Adrenal gland (tissue), 12 donors: ENCODE results near the gene FAM234A. TPM values are rescaled to one million over a fixed set of nuclear protein-coding genes. Genes with fewer than 3 reads are reported as not detected.
"Not testable (repeated sequence)": the region's sequence is repeated elsewhere in the genome, so short reads cannot be mapped to it uniquely, and the experiment has no call there.

Experiments
- DNase-seq, 7 donors: peaks; one replicate each; pipeline ENCODE4 v3.0.0-alpha.2; 2019 to 2020
- H3K27ac ChIP-seq, 5 donors: fragments of 200-600 bp; sonication (generic) in 4 of 5; 1 replicate in 3 of 5; 2 replicates in 2 of 5; pipeline versions ENCODE4 v1.5.1 to v1.8.0; 2016 to 2020; ENCODE audit warnings: mild to moderate bottlenecking in 1 of 5
- H3K27me3 ChIP-seq: fragments of 200-600 bp; 2 replicates; pipeline ENCODE4 v1.8.0; 2021
- H3K36me3 ChIP-seq, 2 donors: fragments of 200-600 bp; replicated peaks in 1 of 2; 1 replicate in 1 of 2; 2 replicates in 1 of 2; pipeline versions ENCODE4 v1.5.1 to v1.8.0; 2018 to 2022
- H3K4me1 ChIP-seq, 2 donors: fragments of 200-600 bp; replicated peaks in 1 of 2; 1 replicate in 1 of 2; 2 replicates in 1 of 2; pipeline versions ENCODE4 v1.5.1 to v1.8.0; 2018 to 2021
- H3K4me3 ChIP-seq, 4 donors: fragments of 200-600 bp; sonication (generic) in 3 of 4; one replicate each; pipeline ENCODE4 v1.5.1; 2016 to 2018
- H3K9me3 ChIP-seq, 3 donors: fragments of 200-600 bp; sonication (generic) in 1 of 3; replicated peaks in 1 of 3; 1 replicate in 2 of 3; 2 replicates in 1 of 3; pipeline versions ENCODE4 v1.5.1 to v1.8.0; 2016 to 2021
- CTCF ChIP-seq, 6 experiments: fragments of 450-650 bp in 4 of 6; fragments of 200-600 bp in 2 of 6; sonication (generic) in 1 of 6; IDR thresholded peaks; 1 replicate in 5 of 6; 2 replicates in 1 of 6; pipeline versions ENCODE4 v1.5.1 to v1.8.0; 2016 to 2021; ENCODE audit warnings: antibody characterized with exemption in 6 of 6, mild to moderate bottlenecking in 2 of 6, moderate library complexity in 1 of 6
- POLR2A ChIP-seq, 2 donors: fragments of 450-650 bp; IDR thresholded peaks; one replicate each; pipeline ENCODE4 v1.6.1; 2017; ENCODE audit warnings: antibody characterized with exemption in 2 of 2, mild to moderate bottlenecking in 2 of 2, moderate library complexity in 1 of 2
- WGBS, 4 donors: extraction: QIAGEN DNeasy Blood & Tissue Kit in 2 of 4; methylation state at CpG; one replicate each; pipeline versions ENCODE4 v1.1.5 to v1.1.7; 2013 to 2017; 5-methylcytosine and 5-hydroxymethylcytosine counted together
- intact Hi-C, 2 donors: fragments of 100-400 bp; cut with DNase I; formaldehyde crosslinking; loops; one replicate each; pipeline versions ENCODE4 v1.14.1 to v1.15.0; 2022 to 2023
- polyA plus RNA-seq, 3 donors: library from polyadenylated mRNA; stranded (reverse); fragments of 200-250 nt in 2 of 3; fragments of 350-450 nt in 1 of 3; fragmentation: Illumina TruSeq in 1 of 3; extraction: RNeasy Lipid Tissue Mini Kit (QIAGEN cat#74804) in 1 of 3; gene quantifications; one replicate each; pipeline ENCODE4 v1.2.3, GENCODE V29; 2013 to 2014
- total RNA-seq, 9 donors: library from RNA; depleted of rRNA in 4 of 9; stranded (reverse); fragments of >200 nt in 4 of 9; fragments of 120-200 nt in 1 of 9; fragmentation: NEBNext Ultra II Directional in 1 of 9; extraction: Animal tissue kit (Norgen Biotek cat#: 25700) in 1 of 9; gene quantifications; one replicate each; pipeline versions ENCODE4 v1.1.0 to v1.2.4, GENCODE V29; 2013 to 2023
- donor health status: healthy with polysubstance abuse.
- donor health status: Bipolar disorder and iron deficiency.
- donor health status: DM: yes; HTN: yes; CAD: no.
- donor health status: DM: no; HTN: no; CAD: no.
- donor health status: DM: no; HTN: no; CAD: no.
- donor health status: DM: yes; HTN: yes; CAD: no.

The FAM234A gene
- total and polyA plus RNA-seq, 12 donors, result 60.2 to 207 (median 97.8) TPM

- peak in 2 of 7 donors; percentile 32 to 44 for DNase-seq
- H3K36me3 ChIP-seq, result peaks cover 0 to 81% of the 10 kb centered on the region in 2 donors
- intact Hi-C loops, result no loop called here
- no peaks in the 10 kb centered on the region for H3K27me3 ChIP-seq
- H3K4me1 ChIP-seq, result no peaks in the 10 kb centered on the region
- TF ChIP-seq CTCF (IDR thresholded peaks at IDR 0.05) (no peak), POLR2A (IDR thresholded peaks at IDR 0.05) (no peak)
- no peaks in the 10 kb centered on the region for H3K9me3 ChIP-seq
- WGBS, 4 donors, result 77 to 89% (median 80%) methylated on average over 3 to 4 of the region's 4 CpGs
- no peak overlapping the region for H3K4me3 ChIP-seq
- no peak overlapping the region for H3K27ac ChIP-seq
Measured at GRCh38 chr16:203246-203645, 31.4 kb upstream of the FAM234A start.

GRCh38 chr16:204046-204445 lies 30.6 kb upstream of the FAM234A start:
- H3K4me3 ChIP-seq, DNase-seq, intact Hi-C loops, H3K4me1 ChIP-seq, H3K27me3 ChIP-seq, H3K9me3 ChIP-seq, H3K27ac ChIP-seq: not testable (repeated sequence)
- H3K36me3 ChIP-seq, result peaks cover 0 to 81% of the 10 kb centered on the region in 2 donors
- 94 to 97% (median 95%) methylated on average over 9 of the region's 9 CpGs for WGBS, 4 donors

- Histone ChIP-seq H3K27ac (peak overlapping the region in 1 of 5 donors; percentile 8), H3K36me3 (peaks cover 0 to 84% of the 10 kb centered on the region in 2 donors)
- intact Hi-C loops, H3K4me1 ChIP-seq, H3K27me3 ChIP-seq, DNase-seq, H3K9me3 ChIP-seq, H3K4me3 ChIP-seq: not testable (repeated sequence)
- 65 to 84% (median 70%) methylated on average over 4 of the region's 4 CpGs for WGBS, 4 donors
Measured at GRCh38 chr16:209359-209758, 25.3 kb upstream of the FAM234A start.

GRCh38 chr16:211631-212180 lies 22.9 kb upstream of the FAM234A start:
- not testable (repeated sequence) for H3K4me1 ChIP-seq, H3K9me3 ChIP-seq
- WGBS, 4 donors, result 87 to 96% (median 92%) methylated on average over 11 to 14 of the region's 14 CpGs

GRCh38 chr16:212999-213398 lies 21.6 kb upstream of the FAM234A start:
- H3K27ac ChIP-seq, result peak overlapping the region in 1 of 5 donors; percentile 26
- H3K9me3 ChIP-seq, result no peaks in the 10 kb centered on the region
- no peak for DNase-seq
- peaks cover 0 to 7% of the 10 kb centered on the region in 2 donors for H3K4me1 ChIP-seq
- intact Hi-C loops, result no loop called here
- no peak overlapping the region for H3K4me3 ChIP-seq
- WGBS, 4 donors, result 89 to 95% (median 93%) methylated on average over 3 of the region's 3 CpGs
- TF ChIP-seq CTCF (IDR thresholded peaks at IDR 0.05), result no peak
- TF ChIP-seq POLR2A (IDR thresholded peaks at IDR 0.05), result no peak
- peaks cover 0 to 81% of the 10 kb centered on the region in 2 donors for H3K36me3 ChIP-seq
- H3K27me3 ChIP-seq, result no peaks in the 10 kb centered on the region

More at GRCh38 chr16:211631-212180, 22.9 kb upstream of the FAM234A start:
- intact Hi-C loops, DNase-seq, H3K27me3 ChIP-seq, H3K4me3 ChIP-seq, H3K27ac ChIP-seq: not testable (repeated sequence)
- H3K36me3 ChIP-seq, result peaks cover 0 to 80% of the 10 kb centered on the region in 2 donors

GRCh38 chr16:220021-220420 lies 14.6 kb upstream of the FAM234A start:
- intact Hi-C loops, result no loop called here
- WGBS, 4 donors, result 69 to 82% (median 76%) methylated on average over 4 of the region's 4 CpGs
- Histone ChIP-seq H3K27ac (no peak overlapping the region), H3K27me3 (no peaks in the 10 kb centered on the region), H3K36me3 (peaks cover 0 to 94% of the 10 kb centered on the region in 2 donors), H3K9me3 (no peaks in the 10 kb centered on the region), H3K4me3 (no peak overlapping the region), H3K4me1 (peaks cover 0 to 6% of the 10 kb centered on the region in 2 donors)
- TF ChIP-seq POLR2A (IDR thresholded peaks at IDR 0.05) (no peak), CTCF (IDR thresholded peaks at IDR 0.05) (no peak)
- DNase-seq, result no peak
